HG03139 (cell line): ENCODE results near the gene NRIP2.
"Not testable (repeated sequence)": the region's sequence is repeated elsewhere in the genome, so short reads cannot be mapped to it uniquely, and the experiment has no call there.

Source experiments
- ATAC-seq: cut with Tn5 transposase; IDR thresholded peaks from one replicate; pipeline ENCODE4 v1.9.1; 2021; ENCODE audit not compliant: unreplicated experiment

Gene NRIP2, protein sequence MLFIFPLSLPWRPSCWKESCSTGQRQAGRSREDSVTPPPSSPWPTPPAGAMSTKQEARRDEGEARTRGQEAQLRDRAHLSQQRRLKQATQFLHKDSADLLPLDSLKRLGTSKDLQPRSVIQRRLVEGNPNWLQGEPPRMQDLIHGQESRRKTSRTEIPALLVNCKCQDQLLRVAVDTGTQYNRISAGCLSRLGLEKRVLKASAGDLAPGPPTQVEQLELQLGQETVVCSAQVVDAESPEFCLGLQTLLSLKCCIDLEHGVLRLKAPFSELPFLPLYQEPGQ

GRCh38 chr12:2834581-2835491 is at the start of gene NRIP2:
Gene NRIP2, minus strand, starts transcription at chr12:2835035. Its CDS starts 52 bp downstream, at chr12:2834983.
- ATAC-seq = no peak

DNA sequence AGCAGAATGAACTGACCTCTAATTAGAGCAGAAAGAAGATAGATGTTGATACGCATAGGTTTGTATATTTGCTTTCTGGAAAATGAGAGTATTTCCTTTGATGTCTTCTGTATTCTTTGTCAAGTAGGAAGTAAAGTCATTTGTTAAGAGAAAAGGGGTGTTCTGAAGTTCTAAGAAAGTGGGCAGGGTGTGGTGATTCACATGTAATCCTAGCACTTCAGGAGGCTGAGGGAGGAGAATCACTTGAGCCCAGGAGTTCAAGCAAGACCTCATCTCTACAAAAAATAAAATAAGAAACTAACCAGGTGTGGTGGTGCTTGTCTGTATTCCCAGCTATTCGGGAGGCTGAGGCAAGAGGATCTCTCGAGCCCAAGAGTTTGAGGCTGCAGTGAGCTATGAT is 45.0 kb upstream of the NRIP2 start:
- ATAC-seq = no peak

- ATAC-seq = no peak
These were observed 43.3 kb upstream of the NRIP2 start for GRCh38 chr12:2877953-2878732.

GRCh38 chr12:2877047-2877952 is 42.5 kb upstream of the NRIP2 start, which contains the start of the genes FOXM1 and RHNO1:
Gene FOXM1, minus strand, starts transcription at chr12:2877174. Its CDS starts 2,696 bp downstream, at chr12:2874478.
Gene RHNO1, plus strand, starts transcription at chr12:2877223. Its CDS starts 8,144 bp downstream, at chr12:2885367.
- ATAC-seq = peak; percentile 78

DNA sequence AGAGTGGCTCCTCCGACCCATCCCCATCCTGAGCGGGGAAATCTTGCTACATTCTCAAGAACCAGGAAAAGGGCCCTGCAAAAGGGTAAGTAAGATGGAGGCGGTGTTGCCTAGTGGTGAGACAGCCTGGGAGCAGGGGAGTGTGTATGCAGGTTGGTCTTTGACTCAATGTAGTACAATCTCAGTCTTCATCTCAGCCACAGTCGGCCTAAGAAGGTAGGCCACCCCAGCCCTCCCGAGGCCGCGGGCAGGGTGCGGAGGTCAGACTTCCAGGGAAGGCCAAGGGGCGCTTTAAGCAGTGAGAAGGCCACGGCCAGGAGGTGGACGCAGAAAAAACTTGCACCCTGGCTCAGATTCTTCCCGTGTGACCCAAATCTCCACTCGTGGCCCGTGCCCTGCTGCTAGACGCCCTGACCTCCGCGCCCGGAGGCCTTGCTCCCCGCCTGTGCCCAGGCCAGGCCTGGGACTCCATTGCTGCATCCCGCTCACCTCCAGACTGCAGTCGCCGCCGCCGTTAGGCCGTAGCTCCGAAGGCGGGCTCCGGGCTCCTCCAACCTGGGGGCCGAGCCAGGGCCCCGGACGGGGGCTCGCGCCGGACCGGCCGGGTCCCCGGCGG is 41.7 kb upstream of the NRIP2 start:
- peak; percentile 34 for ATAC-seq

DNA sequence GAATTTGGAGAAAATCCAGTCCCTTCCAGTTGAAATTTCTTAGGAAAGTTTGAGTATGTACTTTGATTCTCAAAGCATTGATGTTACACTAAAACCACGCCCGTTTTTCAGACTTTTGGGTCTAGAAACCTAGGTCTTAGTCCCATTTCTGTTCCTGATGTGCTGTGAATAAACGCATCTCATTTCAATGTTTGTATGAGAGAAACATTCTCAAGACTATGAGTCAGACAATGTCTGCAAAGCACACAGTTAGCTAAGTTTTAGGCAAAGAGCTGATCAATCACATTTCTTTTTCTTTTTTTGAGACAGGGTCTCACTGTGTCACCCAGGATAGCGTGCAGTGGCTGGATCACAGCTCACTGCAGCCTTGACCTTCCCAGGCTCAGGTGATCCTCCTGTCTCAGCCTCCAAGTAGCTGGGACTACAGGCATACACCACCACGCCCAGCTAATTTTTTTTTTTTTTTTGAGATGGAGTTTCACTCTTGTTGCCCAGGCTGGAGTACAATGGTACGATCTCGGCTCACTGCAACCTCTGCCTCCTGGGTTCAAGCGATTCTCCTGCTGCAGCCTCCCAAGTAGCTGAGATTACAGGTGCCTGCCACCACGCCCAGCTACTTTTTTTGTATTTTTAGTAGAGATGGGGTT is 34.3 kb upstream of the NRIP2 start:
- not testable (repeated sequence) for ATAC-seq

- no peak for ATAC-seq
These were observed 29.4 kb upstream of the NRIP2 start for GRCh38 chr12:2864198-2864597.

GRCh38 chr12:2863402-2863801 is 28.6 kb upstream of the NRIP2 start:
- not testable (repeated sequence) for ATAC-seq

- ATAC-seq = no peak
These were observed 28.0 kb upstream of the NRIP2 start for GRCh38 chr12:2862876-2863275.

- ATAC-seq = no peak
These were observed 25.3 kb upstream of the NRIP2 start for GRCh38 chr12:2860170-2860569.

GRCh38 chr12:2858944-2859421 is 24.1 kb upstream of the NRIP2 start:
- ATAC-seq = no peak

- no peak for ATAC-seq
These were observed 23.5 kb upstream of the NRIP2 start for GRCh38 chr12:2858334-2858733.

GRCh38 chr12:2857576-2857975 is 22.7 kb upstream of the NRIP2 start:
- ATAC-seq = no peak

DNA sequence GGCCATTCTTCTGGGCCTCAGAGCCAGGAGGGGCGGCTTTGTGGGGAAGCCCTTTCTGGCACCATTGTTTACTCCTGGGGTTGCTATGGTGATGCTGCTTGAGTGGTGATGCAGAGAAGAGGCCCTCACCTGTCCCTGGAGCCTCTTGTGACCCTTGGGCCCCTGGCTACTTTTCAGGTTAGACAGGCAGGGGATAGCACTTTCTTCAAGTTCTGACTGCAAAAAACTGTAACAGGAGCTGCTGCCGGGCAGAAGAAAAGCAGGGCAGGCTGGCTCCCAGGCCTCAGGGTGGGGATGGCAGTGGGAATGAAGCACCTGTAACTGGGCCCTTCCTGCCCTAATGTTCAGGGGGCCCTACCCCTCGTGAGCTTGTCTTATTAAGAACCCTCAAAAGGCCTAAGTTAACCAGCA is 22.2 kb upstream of the NRIP2 start, which contains the start of gene TEX52:
TSS of gene TEX52 (minus strand) at position 19 of the 411 bp plus-strand sequence. CDS start at position 6, 13 bp downstream.
- ATAC-seq = no peak

DNA sequence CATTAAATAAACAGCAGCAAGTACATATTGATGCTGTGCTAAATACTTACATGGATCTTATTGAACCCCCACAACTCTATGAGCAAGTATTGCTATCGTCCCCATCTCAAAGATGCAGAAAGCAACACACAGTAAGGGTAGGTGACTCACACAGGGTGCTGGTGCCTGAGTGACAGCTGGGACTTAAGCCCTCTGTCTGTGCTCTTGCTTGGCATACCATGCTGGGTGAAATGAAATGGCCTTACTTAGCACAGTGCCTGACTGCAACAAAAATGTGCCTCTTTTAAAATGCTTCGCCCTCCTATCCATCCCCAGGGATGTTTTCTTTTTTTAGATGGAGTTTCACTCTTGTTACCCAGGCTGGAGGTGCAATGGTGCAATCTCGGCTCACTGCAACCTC is 21.2 kb upstream of the NRIP2 start:
- no peak for ATAC-seq

GRCh38 chr12:2855546-2855945 is 20.7 kb upstream of the NRIP2 start:
- ATAC-seq = no peak

DNA sequence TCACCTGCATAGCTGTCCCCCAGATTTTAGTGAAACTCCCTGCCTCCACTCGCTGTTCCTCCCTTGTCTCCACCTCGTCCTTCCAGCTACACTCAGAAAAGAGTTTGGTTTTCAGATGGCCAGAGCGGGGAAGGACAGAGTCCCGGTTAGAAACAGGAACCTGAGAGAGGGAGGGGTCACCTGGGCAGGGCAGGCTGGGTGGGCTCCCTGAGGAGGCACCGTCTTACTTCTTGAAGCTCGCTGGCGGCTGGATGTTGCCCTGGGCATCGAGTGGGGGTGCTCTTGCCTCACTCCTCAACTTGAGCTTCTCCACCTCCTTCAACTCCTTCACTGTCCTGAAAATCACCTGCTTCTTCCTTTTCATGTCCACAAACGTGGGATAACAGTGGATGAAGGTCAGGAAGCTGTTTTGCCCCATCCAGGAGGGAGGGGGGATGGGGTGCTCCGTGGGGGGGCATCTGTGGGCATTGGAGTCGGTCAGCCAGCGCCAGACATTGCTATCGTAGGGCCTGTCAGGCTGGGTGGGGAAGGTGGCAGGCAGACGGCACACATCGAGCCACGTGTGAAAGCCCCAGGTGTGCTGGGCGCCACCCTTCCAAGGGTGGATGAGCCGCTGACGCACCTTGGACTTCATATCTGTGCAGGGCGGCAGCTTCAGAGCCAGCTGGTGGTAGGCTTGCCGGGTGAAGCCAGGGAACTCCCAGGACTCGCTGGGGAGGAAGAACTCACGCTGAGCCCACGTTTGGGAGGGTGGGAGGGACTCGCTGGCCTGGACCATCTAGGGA is 20.0 kb upstream of the NRIP2 start:
- ATAC-seq = no peak

DNA sequence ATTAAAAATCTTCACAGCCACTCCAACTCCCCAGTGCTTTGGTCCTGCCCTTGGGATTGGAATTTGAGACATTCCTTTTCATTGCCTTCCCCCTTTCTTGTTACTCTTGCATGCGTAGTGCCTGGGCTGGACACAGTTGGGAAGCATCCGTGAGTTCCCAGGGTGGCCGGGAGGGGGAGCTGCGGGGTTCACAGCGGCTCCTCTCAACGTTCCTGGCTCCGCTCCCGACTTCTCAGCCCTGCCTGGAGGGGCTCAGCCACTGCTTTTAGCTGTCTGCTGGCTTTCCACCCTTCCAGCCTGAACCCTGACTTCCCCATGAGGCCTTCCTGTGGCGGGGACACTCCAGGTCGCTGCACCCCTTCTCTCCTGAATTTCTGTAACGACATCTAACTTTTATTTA is 18.8 kb upstream of the NRIP2 start:
- ATAC-seq = no peak
